Kidney (tissue), 14 donors: ENCODE data around the gene PPP1R14C. TPM values are rescaled to one million over a fixed set of nuclear protein-coding genes. Genes with fewer than 3 reads are reported as not detected.

Experiments used
- DNase-seq, 5 donors: peaks; one replicate each; pipeline ENCODE4 v3.0.0-alpha.2; 2013 to 2020
- FAIRE-seq: peaks from 2 replicates; lab custom pipeline; 2012; peaks lifted over from hg19 to GRCh38; lab: Jason Lieb, UNC
- H3K27ac ChIP-seq, 2 donors: one replicate each; pipeline ENCODE4 v1.7.0; 2013; ENCODE audit warnings: low read depth in 2 of 2, low read length in 2 of 2, inconsistent platforms in 1 of 2
- H3K27me3 ChIP-seq: one replicate; pipeline ENCODE4 v1.7.1; 2013; ENCODE audit warnings: low read length, inconsistent platforms; ENCODE audit not compliant: control insufficient read depth, insufficient read depth
- H3K36me3 ChIP-seq, 3 donors: one replicate each; pipeline versions ENCODE4 v1.7.0 to v1.7.1; 2013; ENCODE audit warnings: low read length in 3 of 3, control low read depth in 1 of 3, inconsistent platforms in 1 of 3; ENCODE audit not compliant: insufficient read depth in 3 of 3, control insufficient read depth in 2 of 3
- H3K4me1 ChIP-seq, 3 donors: one replicate each; pipeline versions ENCODE4 v1.7.0 to v1.7.1; 2013; ENCODE audit warnings: low read length in 3 of 3, inconsistent platforms in 1 of 3, low read depth in 1 of 3; ENCODE audit not compliant: control insufficient read depth in 2 of 3, insufficient read depth in 2 of 3
- H3K4me3 ChIP-seq, 3 donors: one replicate each; pipeline versions ENCODE4 v1.7.0 to v1.8.1; 2013; ENCODE audit warnings: low read length in 3 of 3, control low read depth in 1 of 3, inconsistent platforms in 1 of 3
- H3K9ac ChIP-seq, 3 donors: one replicate each; pipeline versions ENCODE4 v1.7.0 to v1.7.1; 2013; ENCODE audit warnings: low read length in 3 of 3, control low read depth in 1 of 3, inconsistent platforms in 1 of 3
- H3K9me3 ChIP-seq, 3 donors: one replicate each; pipeline versions ENCODE4 v1.7.0 to v1.7.1; 2013; ENCODE audit warnings: low read length in 3 of 3, control low read depth in 1 of 3, inconsistent platforms in 1 of 3; ENCODE audit not compliant: control insufficient read depth in 2 of 3, insufficient read depth in 1 of 3
- intact Hi-C: fragments of 100-400 bp; cut with DNase I; formaldehyde crosslinking; loops from one replicate; pipeline ENCODE4 v1.11.1; 2022
- polyA plus RNA-seq: library from polyadenylated mRNA; stranded (reverse); fragments of 350-450 nt; fragmentation: Illumina TruSeq; extraction: RNeasy Lipid Tissue Mini Kit (QIAGEN cat#74804); gene quantifications from one replicate; pipeline ENCODE4 v1.2.3, GENCODE V29; 2014; ENCODE audit warnings: low read depth, low replicate concordance; ENCODE audit not compliant: insufficient read depth
- total RNA-seq: library from RNA; stranded (reverse); fragmentation: NEBNext Ultra II Directional; extraction: Animal tissue kit (Norgen Biotek cat#: 25700); gene quantifications from one replicate; pipeline ENCODE4 v1.2.1, GENCODE V29; 2021
- TF ChIP-seq, protein P1 (sequence below): IDR thresholded peaks from 3 replicates; pipeline ENCODE4 v1.5.1; 2012; ENCODE audit warnings: mild to moderate bottlenecking, moderate library complexity, borderline replicate concordance; ENCODE audit not compliant: insufficient read depth; ENCODE audit errors: extremely low read depth
- donor health status: control.
- donor health status: control.
- donor health status: control.
- donor health status: control.
- donor health status: control.
- donor health status: DM: yes; HTN: yes; CAD: no.
- donor health status: Normal renal cell carcinoma (clear cell type).

Gene PPP1R14C
- total and polyA plus RNA-seq, 2 donors from 2014 or later, result 6.5 to 15.8 TPM

DNA sequence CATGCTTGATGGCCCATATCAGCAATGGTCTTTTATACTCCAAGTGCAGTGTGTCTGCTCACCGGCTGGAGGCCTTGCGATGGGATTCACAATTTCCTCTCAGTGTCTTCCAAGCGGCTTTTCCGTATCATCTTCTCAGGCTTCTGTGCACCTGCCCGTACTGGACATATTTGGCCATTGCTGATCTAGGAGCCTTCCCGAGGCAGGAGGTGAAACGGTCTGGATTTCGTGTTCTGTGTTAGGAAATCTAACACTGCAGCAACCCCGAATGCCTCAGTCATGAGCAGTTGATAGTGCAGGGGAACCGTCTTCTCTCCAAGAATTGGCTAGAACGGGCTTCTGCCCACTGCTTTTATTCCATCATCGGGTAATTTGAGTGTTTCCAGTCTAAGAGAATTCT, 60.5 kb downstream of the PPP1R14C start:
- Histone ChIP-seq H3K9ac (no peak overlapping the region), H3K9me3 (no peaks in the 10 kb centered on the region), H3K27me3 (no peaks in the 10 kb centered on the region), H3K4me1 (peaks cover 0 to 15% (median 9%) of the 10 kb centered on the region in 3 donors), H3K27ac (no peak overlapping the region), H3K36me3 (no peaks in the 10 kb centered on the region), H3K4me3 (no peak overlapping the region)
- DNase-seq (no peak), FAIRE-seq (no peak)
- intact Hi-C loops, result no loop called here
- TF ChIP-seq, protein P1, sequence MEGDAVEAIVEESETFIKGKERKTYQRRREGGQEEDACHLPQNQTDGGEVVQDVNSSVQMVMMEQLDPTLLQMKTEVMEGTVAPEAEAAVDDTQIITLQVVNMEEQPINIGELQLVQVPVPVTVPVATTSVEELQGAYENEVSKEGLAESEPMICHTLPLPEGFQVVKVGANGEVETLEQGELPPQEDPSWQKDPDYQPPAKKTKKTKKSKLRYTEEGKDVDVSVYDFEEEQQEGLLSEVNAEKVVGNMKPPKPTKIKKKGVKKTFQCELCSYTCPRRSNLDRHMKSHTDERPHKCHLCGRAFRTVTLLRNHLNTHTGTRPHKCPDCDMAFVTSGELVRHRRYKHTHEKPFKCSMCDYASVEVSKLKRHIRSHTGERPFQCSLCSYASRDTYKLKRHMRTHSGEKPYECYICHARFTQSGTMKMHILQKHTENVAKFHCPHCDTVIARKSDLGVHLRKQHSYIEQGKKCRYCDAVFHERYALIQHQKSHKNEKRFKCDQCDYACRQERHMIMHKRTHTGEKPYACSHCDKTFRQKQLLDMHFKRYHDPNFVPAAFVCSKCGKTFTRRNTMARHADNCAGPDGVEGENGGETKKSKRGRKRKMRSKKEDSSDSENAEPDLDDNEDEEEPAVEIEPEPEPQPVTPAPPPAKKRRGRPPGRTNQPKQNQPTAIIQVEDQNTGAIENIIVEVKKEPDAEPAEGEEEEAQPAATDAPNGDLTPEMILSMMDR, result no peak

DNA sequence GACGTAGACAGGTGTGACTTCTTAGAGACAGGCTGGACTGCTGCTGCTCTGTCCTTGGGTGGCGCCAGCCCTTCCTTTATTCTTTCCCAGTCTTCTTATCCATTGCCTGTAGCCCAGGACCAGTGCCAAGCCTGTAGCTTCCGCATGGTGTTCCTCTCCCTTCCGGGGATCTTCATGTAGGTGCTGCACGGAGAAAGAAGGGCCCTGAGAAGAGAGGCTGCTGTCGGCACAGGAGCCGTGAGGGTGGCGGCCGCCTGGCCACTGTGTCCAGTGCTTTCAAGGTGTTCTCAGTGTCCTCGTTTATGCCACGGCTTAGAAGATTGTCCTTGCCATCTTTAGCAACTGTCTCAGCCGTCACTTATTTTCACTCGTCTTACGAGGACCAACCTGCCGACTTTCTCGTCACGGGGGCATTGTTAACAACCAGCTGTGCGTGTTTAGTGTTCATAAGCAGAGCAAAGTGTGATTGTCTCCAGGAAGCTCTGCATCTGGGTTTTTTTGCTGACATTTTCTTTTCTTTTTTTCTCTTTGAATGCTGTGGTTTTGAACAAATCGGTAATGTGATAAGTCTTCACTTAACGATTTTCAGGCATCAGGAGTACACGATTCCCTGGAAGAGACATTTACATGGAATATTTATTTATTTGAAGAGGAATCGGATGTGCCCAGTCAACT, 61.2 kb downstream of the PPP1R14C start:
- Histone ChIP-seq H3K27me3 (no peaks in the 10 kb centered on the region), H3K27ac (no peak overlapping the region), H3K9me3 (no peaks in the 10 kb centered on the region), H3K4me1 (peaks cover 0 to 15% (median 9%) of the 10 kb centered on the region in 3 donors), H3K9ac (no peak overlapping the region), H3K4me3 (no peak overlapping the region), H3K36me3 (no peaks in the 10 kb centered on the region)
- no peak for DNase-seq
- intact Hi-C loops, result no loop called here
- TF ChIP-seq, protein P1, result no peak
- FAIRE-seq, result no peak

DNA sequence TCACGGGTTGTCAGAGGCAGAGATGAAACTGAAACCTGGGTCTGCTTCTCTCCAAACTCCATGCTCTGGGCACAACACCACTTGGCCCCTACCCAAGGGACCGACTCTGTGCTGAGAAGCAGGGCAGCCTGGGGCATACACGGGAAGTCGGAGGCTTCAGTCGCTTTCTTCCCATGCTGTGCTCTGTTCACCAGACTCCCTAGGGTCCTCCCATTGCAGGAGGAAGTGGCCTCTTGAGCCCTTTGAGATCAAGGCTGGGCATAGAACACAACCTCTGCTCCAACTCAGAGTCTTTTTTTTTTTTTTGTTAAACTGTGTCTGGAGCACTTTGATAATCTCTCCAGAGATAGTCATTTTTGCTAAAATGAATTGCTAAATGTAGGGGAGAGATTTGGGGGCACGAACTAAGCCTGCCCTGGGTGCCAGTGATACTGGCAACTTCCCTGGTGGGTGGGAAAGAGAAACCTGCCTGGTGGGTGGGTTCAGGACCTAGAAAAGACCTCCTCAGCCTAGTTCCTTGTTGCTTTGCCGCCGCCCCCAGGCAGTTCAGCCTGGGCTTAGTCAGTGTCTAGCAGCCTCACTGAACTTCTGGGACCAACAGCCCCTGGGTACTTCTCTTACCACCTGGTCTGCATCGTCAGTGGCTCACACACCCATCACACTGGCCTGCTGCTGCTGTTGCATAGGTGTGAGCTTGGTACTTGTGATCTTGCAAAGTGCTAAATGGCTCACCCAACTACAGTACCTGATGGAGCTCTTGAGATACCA, 62.0 kb downstream of the PPP1R14C start:
- Histone ChIP-seq H3K4me1 (peaks cover 0 to 15% (median 9%) of the 10 kb centered on the region in 3 donors), H3K36me3 (no peaks in the 10 kb centered on the region), H3K9me3 (no peaks in the 10 kb centered on the region), H3K27me3 (no peaks in the 10 kb centered on the region), H3K27ac (no peak overlapping the region), H3K4me3 (no peak overlapping the region), H3K9ac (no peak overlapping the region)
- intact Hi-C loops, result no loop called here
- FAIRE-seq, result no peak
- no peak for DNase-seq
- TF ChIP-seq, protein P1, result no peak
